Jurkat, Clone E6-1 (cell line): Measurements from ENCODE around the gene METAP1D.

Experiments used
- DNase-seq: peaks from one replicate; pipeline ENCODE4 v3.0.0-alpha.2; 2011; ENCODE audit warnings: low read depth, low spot score
- H3K4me3 ChIP-seq: 2 replicates; pipeline ENCODE4 v1.5.1; 2011; ENCODE audit warnings: mild to moderate bottlenecking, low read length, control low read depth, moderate library complexity

METAP1D gene

GRCh38 chr2:172097557-172098131 lies 97.9 kb downstream of the METAP1D start:
- no peak for DNase-seq
- H3K4me3 ChIP-seq, result no peak overlapping the region

- DNase-seq, result no peak
- no peak overlapping the region for H3K4me3 ChIP-seq
These were observed 98.5 kb downstream of the METAP1D start for GRCh38 chr2:172098287-172098649.

- no peak overlapping the region for H3K4me3 ChIP-seq
- DNase-seq, result no peak
These were observed 99.1 kb downstream of the METAP1D start for GRCh38 chr2:172098650-172099471.

- DNase-seq, result no peak
- no peak overlapping the region for H3K4me3 ChIP-seq
These were observed 99.8 kb downstream of the METAP1D start for GRCh38 chr2:172099472-172100079.

GRCh38 chr2:172100080-172100934 lies 100.6 kb downstream of the METAP1D start:
- DNase-seq, result no peak
- no peak overlapping the region for H3K4me3 ChIP-seq

GRCh38 chr2:172100935-172101820 lies 101.4 kb downstream of the METAP1D start:
- peak overlapping the region; percentile 68 for H3K4me3 ChIP-seq
- no peak for DNase-seq

- H3K4me3 ChIP-seq, result peak overlapping the region; percentile 68
- no peak for DNase-seq
These were observed 102.2 kb downstream of the METAP1D start for GRCh38 chr2:172101821-172102390.

- peak; percentile 91 for DNase-seq
- H3K4me3 ChIP-seq, result peak within 1 kb of the TSS; percentile 68
These were observed 102.9 kb downstream of the METAP1D start, which contains the start of gene DLX2 for GRCh38 chr2:172102391-172103359. Gene DLX2, minus strand, starts transcription at chr2:172102900. Its CDS starts 362 bp downstream, at chr2:172102538.

- H3K4me3 ChIP-seq, result peak overlapping the region; percentile 68
- peak; percentile 54 for DNase-seq
These were observed 103.9 kb downstream of the METAP1D start for GRCh38 chr2:172103471-172104272.

GRCh38 chr2:172105471-172106107 lies 105.8 kb downstream of the METAP1D start:
- DNase-seq, result no peak

GRCh38 chr2:172106108-172106961 lies 106.6 kb downstream of the METAP1D start:
- H3K4me3 ChIP-seq, result no peak overlapping the region
- DNase-seq, result no peak

More at GRCh38 chr2:172105471-172106107, 105.8 kb downstream of the METAP1D start:
- H3K4me3 ChIP-seq, result no peak overlapping the region

GRCh38 chr2:172107690-172108586 lies 108.2 kb downstream of the METAP1D start:
- DNase-seq, result no peak
- H3K4me3 ChIP-seq, result no peak overlapping the region

- no peak overlapping the region for H3K4me3 ChIP-seq
- no peak for DNase-seq
These were observed 108.8 kb downstream of the METAP1D start for GRCh38 chr2:172108587-172108930.
